Spleen (tissue), 11 donors: ENCODE results near the gene THSD4. TPM values are rescaled to one million over a fixed set of nuclear protein-coding genes. Genes with fewer than 3 reads are reported as not detected.

Source experiments
- DNase-seq: peaks from one replicate; pipeline ENCODE4 v3.0.0-alpha.2; 2020
- H3K27ac ChIP-seq, 8 donors: fragments of 200-600 bp; sonication (generic) in 7 of 8; 1 replicate in 4 of 8; 2 replicates in 4 of 8; pipeline versions ENCODE4 v1.5.0 to v1.8.0; 2016 to 2021; ENCODE audit warnings: inconsistent platforms in 4 of 8, mild to moderate bottlenecking in 4 of 8, moderate library complexity in 1 of 8
- H3K27me3 ChIP-seq, 7 donors: fragments of 200-600 bp; sonication (generic) in 6 of 7; replicated peaks in 1 of 7; 1 replicate in 4 of 7; 2 replicates in 3 of 7; pipeline versions ENCODE4 v1.5.0 to v1.8.0; 2016 to 2021; ENCODE audit warnings: inconsistent platforms in 3 of 7, mild to moderate bottlenecking in 1 of 7
- H3K36me3 ChIP-seq, 6 donors: fragments of 200-600 bp; sonication (generic) in 5 of 6; 1 replicate in 4 of 6; 2 replicates in 2 of 6; pipeline versions ENCODE4 v1.5.0 to v1.8.0; 2016 to 2021; ENCODE audit warnings: inconsistent platforms in 2 of 6
- H3K4me1 ChIP-seq, 6 donors: fragments of 200-600 bp; sonication (generic) in 5 of 6; 1 replicate in 3 of 6; 2 replicates in 3 of 6; pipeline versions ENCODE4 v1.5.0 to v1.8.0; 2016 to 2021; ENCODE audit warnings: inconsistent platforms in 3 of 6
- H3K4me3 ChIP-seq, 8 donors: fragments of 200-600 bp; sonication (generic) in 7 of 8; 1 replicate in 4 of 8; 2 replicates in 4 of 8; pipeline versions ENCODE4 v1.5.0 to v1.8.0; 2016 to 2021; ENCODE audit warnings: inconsistent platforms in 4 of 8, mild to moderate bottlenecking in 4 of 8, moderate library complexity in 2 of 8
- H3K9me3 ChIP-seq, 8 donors: fragments of 200-600 bp; sonication (generic) in 7 of 8; 1 replicate in 4 of 8; 2 replicates in 4 of 8; pipeline versions ENCODE4 v1.5.0 to v1.8.0; 2016 to 2021; ENCODE audit warnings: inconsistent platforms in 4 of 8
- POLR2A ChIP-seq, 3 donors: fragments of 450-650 bp; IDR thresholded peaks; one replicate each; pipeline ENCODE4 v1.5.1; 2017; ENCODE audit warnings: antibody characterized with exemption in 3 of 3, mild to moderate bottlenecking in 1 of 3
- POLR2AphosphoS5 ChIP-seq, 3 donors: sonication (generic); formaldehyde crosslinking; IDR thresholded peaks; one replicate each; pipeline ENCODE4 v1.5.1; 2017; ENCODE audit warnings: antibody characterized with exemption in 3 of 3
- WGBS, 5 donors: extraction: QIAGEN DNeasy Blood & Tissue Kit in 3 of 5; methylation state at CpG; one replicate each; pipeline versions ENCODE4 v1.1.5 to v1.1.7; 2013 to 2018; 5-methylcytosine and 5-hydroxymethylcytosine counted together
- intact Hi-C: fragments of 100-400 bp; cut with DNase I; formaldehyde crosslinking; loops from one replicate; pipeline ENCODE4 v1.15.0; 2023; ENCODE audit warnings: low total_unique reads
- polyA plus RNA-seq, 3 donors: library from polyadenylated mRNA; stranded (reverse); fragments of 200-250 nt; gene quantifications; one replicate each; pipeline ENCODE4 v1.2.1, GENCODE V29; 2013
- total RNA-seq, 7 donors: library from RNA; depleted of rRNA in 3 of 7; stranded (reverse); fragments of >200 nt in 3 of 7; fragmentation: NEBNext Ultra II Directional in 4 of 7; extraction: Animal tissue kit (Norgen Biotek cat#: 25700) in 4 of 7; gene quantifications; one replicate each; pipeline versions ENCODE4 v1.1.0 to v1.2.1, GENCODE V29; 2016 to 2021
- TF ChIP-seq, protein P1 (sequence below), 11 experiments: fragments of 200-600 bp in 7 of 11; fragments of 450-650 bp in 4 of 11; sonication (generic) in 4 of 11; IDR thresholded peaks in 8 of 11; conservative IDR thresholded peaks in 3 of 11; 1 replicate in 7 of 11; 2 replicates in 4 of 11; pipeline versions ENCODE4 v1.4.0 to v1.8.0; 2016 to 2021; ENCODE audit warnings: antibody characterized with exemption in 11 of 11, inconsistent platforms in 4 of 11, mild to moderate bottlenecking in 1 of 11
- donor health status: healthy with polysubstance abuse.
- donor health status: DM: no; HTN: no; CAD: no; lungs with moderate emphysema.
- donor health status: DM: no; HTN: no; CAD: no.
- donor health status: Bipolar disorder and iron deficiency.
- donor health status: healthy.
- donor health status: DM: no; HTN: no; CAD: no.
- donor health status: DM: yes; HTN: yes; CAD: no.

The THSD4 gene
- total and polyA plus RNA-seq, 10 donors: 0.29 to 11.3 (median 3.4) TPM

DNA sequence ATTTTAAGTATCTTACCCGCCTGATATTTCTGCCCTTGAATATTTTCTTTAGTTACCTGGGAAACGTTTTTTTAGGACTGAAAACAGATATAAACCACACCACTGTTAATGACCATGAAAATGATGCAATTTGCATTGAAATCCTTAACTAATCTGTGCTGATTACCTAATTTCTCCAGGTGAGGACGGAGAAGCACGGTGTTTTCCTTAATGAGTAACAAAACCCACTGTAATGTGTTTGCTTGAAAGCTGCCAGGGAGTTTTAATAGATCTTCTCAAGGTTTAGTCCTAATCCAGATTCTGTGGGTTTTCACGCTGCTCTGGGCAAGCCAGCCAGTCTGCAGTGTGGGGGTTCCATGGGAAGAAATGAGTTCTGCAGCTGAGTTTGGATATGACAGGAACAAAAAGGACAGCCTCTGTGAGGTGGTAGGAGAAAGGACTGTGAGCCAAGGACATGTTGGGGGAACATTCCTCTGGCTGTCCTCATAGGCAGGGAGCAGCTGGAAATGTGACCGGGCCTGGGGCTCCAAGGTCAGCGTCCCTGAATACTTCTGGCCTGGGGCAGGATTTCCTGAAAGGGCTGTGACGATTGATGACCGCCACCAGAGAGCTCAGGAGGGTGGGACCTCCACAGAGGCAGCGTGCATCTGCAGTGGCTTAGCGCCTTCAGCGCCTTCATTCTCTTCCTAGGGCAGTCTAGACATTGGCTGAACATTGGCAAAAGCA is 18.6 kb downstream of the THSD4 start:
- 48 to 60% (median 52%) methylated on average over 12 of the region's 12 CpGs for WGBS, 5 donors
- intact Hi-C loops: no loop called here
- Histone ChIP-seq H3K36me3 (no peaks in the 10 kb centered on the region), H3K4me1 (peaks cover 0 to 6% (median 0%) of the 10 kb centered on the region in 6 donors), H3K27ac (peak overlapping the region in 2 of 8 donors; percentile 20 to 44), H3K9me3 (no peaks in the 10 kb centered on the region), H3K27me3 (peaks cover 0 to 13% (median 0%) of the 10 kb centered on the region in 7 donors), H3K4me3 (no peak overlapping the region)
- DNase-seq: no peak
- TF ChIP-seq POLR2A (IDR thresholded peaks at IDR 0.05) (no peak), POLR2AphosphoS5 (IDR thresholded peaks at IDR 0.05) (peak in 2 of 3 donors; percentile 18 to 55)
- TF ChIP-seq, protein P1, sequence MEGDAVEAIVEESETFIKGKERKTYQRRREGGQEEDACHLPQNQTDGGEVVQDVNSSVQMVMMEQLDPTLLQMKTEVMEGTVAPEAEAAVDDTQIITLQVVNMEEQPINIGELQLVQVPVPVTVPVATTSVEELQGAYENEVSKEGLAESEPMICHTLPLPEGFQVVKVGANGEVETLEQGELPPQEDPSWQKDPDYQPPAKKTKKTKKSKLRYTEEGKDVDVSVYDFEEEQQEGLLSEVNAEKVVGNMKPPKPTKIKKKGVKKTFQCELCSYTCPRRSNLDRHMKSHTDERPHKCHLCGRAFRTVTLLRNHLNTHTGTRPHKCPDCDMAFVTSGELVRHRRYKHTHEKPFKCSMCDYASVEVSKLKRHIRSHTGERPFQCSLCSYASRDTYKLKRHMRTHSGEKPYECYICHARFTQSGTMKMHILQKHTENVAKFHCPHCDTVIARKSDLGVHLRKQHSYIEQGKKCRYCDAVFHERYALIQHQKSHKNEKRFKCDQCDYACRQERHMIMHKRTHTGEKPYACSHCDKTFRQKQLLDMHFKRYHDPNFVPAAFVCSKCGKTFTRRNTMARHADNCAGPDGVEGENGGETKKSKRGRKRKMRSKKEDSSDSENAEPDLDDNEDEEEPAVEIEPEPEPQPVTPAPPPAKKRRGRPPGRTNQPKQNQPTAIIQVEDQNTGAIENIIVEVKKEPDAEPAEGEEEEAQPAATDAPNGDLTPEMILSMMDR (IDR thresholded peaks at IDR 0.05 in 8 of 11, conservative IDR thresholded peaks at IDR 0.05 in 3 of 11): no peak

GRCh38 chr15:71136159-71136783 is 21.0 kb downstream of the THSD4 start:
- H3K27ac ChIP-seq: no peak overlapping the region
- peaks cover 0 to 6% (median 0%) of the 10 kb centered on the region in 6 donors for H3K4me1 ChIP-seq
- no peaks in the 10 kb centered on the region for H3K36me3 ChIP-seq
- peaks cover 0 to 10% (median 0%) of the 10 kb centered on the region in 7 donors for H3K27me3 ChIP-seq
- no peak overlapping the region for H3K4me3 ChIP-seq
- TF ChIP-seq POLR2A (IDR thresholded peaks at IDR 0.05) (no peak), POLR2AphosphoS5 (IDR thresholded peaks at IDR 0.05) (no peak)
- TF ChIP-seq, protein P1 (IDR thresholded peaks at IDR 0.05 in 8 of 11, conservative IDR thresholded peaks at IDR 0.05 in 3 of 11): no peak
- intact Hi-C loops: no loop called here
- H3K9me3 ChIP-seq: no peaks in the 10 kb centered on the region
- DNase-seq: no peak
- WGBS, 5 donors: 67 to 82% (median 76%) methylated on average over 13 of the region's 13 CpGs

DNA sequence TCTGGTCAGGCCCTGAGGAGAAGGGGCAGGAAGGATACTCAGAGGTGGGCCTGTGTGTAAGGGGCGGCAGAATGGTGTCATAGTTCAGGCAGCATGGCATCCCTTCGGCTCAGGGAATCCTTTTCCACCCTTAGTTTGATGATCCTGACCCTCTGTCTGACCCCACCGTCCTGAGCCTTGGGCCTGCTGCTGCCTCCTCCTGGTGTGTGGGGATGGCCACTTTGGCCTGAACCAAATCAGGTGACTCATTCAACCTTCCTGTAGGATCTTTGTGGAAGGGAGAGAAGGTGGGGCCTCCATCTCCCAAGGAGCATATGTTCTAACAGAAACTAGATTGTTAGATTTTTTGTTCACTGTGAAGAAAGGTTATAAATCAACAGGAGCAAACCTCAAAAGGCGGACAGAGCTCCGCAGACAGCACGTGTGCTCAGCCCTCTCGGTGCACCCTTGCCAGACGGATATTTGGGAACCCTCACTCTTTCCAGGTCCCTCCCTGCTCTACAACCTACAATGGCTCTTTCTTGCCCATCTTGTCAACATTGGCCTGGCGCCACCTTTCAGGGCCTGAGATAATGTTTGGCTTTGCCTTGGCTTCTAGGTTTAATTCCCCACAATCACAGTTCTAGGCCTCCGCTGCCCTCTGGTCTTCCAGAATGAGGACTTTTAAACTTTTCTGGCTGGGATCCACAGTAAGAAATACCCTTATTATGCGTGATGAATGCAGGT is 21.7 kb downstream of the THSD4 start:
- intact Hi-C loops: no loop called here
- 81 to 92% (median 88%) methylated on average over 11 of the region's 11 CpGs for WGBS, 5 donors
- no peaks in the 10 kb centered on the region for H3K36me3 ChIP-seq
- peaks cover 0 to 10% (median 0%) of the 10 kb centered on the region in 7 donors for H3K27me3 ChIP-seq
- no peak overlapping the region for H3K27ac ChIP-seq
- TF ChIP-seq POLR2AphosphoS5 (IDR thresholded peaks at IDR 0.05) (no peak), POLR2A (IDR thresholded peaks at IDR 0.05) (no peak)
- TF ChIP-seq, protein P1 (IDR thresholded peaks at IDR 0.05 in 8 of 11, conservative IDR thresholded peaks at IDR 0.05 in 3 of 11): no peak
- H3K4me1 ChIP-seq: peaks cover 0 to 6% (median 0%) of the 10 kb centered on the region in 6 donors
- DNase-seq: no peak
- no peaks in the 10 kb centered on the region for H3K9me3 ChIP-seq
- no peak overlapping the region for H3K4me3 ChIP-seq
